GM19193 (cell line): Measurements from ENCODE around the gene SAMD5.

Experiments used
- POLR2A ChIP-seq: IDR thresholded peaks from 4 replicates; pipeline ENCODE4 v1.6.1; 2011; ENCODE audit not compliant: insufficient read depth, insufficient read length; ENCODE audit errors: extremely low read depth

The SAMD5 gene

DNA sequence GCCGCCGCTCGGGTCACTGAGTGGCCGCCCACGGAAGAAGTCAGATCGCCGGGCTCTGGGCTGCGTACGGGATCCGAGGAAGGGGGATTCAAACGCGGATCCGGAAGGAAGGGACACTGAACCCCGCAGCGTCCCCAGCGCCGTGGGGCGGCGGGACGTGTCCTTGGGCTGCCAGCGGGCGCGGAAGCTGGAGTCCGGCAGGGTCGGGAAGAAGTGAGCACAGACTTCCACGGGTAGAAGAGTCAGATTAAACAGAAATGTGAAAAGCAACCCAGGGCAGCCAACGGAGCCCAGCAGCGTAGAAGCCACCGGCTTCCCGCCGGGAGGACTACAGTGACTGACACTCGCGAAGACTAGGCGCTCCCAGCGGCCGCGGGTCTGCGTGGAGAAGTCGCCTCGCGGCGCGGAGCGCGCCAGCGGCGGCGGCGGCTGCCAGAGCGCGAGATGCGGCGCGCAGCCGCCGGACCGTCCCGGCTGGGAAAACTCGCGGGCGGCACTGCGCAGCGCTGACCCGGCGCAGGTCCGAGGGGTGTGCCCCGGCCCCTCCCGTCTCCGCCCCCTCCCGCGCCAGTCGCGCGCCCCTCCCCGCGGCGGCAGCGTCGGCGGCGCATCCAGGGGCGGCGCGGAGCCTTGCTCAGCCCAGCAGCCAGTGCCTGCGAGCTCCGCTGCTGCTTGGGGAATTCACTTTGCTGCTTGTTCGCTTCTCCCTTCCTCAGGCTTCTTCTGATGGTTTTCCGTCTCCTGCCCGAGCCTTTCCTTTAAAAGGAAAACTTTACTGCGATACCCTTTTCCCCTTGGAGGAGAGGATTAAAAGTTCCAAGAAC, at the start of gene SAMD5:
Gene SAMD5 (plus strand): TSS at position 649 of the 824 bp plus-strand sequence. CDS start 239 bp downstream, outside the sequence.
- TF ChIP-seq POLR2A: no peak

DNA sequence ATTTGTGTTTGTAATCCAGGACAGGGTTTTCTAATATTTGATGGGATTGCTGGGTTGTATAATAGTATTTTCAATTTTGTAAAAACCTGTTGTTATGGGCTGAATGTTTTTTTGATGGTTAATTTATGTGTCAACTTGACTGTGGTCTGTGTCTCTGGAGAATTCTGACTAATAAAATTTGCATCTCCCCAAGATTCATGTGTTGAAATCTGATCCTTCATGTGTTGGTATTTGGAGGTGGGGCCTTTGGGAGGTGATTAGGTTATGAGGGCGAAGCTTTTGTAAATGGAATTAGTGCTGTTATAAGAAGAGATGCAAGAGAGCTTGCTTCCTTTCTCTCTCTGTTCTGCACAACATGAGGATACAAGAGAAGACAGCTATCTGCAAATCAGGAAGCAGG, 48.7 kb upstream of the SAMD5 start:
- no peak for TF ChIP-seq POLR2A

DNA sequence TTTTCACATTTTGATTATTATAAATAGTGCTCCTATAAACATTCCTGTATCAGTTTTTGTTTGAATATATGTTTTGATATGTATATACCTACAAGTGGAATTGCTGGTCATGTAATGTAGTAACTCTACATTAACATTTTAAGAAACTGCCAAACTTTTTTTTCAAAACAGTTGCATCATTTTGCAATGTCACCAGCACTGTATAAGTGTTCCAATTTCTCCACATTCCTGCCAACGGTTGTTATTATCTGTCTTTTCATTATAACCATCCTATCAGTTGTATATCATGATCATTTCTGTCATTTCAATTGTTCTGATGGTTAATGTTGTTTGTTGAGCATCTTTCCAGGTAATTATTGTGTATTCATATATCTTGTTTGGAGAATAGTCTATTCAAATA, 44.8 kb upstream of the SAMD5 start:
- no peak for TF ChIP-seq POLR2A

DNA sequence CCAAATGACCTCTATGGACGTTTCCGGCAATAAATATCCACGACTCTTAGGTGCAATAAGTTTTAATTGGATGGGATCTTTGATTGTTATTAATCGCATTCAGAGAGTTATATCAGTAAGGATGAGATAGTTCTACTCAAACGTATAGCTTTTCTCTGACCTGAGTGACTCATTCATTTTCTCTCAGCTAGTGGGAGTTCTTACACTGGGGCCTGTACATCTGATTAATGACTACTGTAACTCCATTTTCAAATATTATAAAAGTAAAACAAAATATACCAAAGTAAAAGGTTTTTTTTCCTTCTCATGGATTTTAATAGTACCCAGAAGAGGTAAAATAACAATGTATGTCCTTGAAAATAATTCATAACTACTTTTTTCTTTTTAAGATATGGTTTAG, 41.1 kb upstream of the SAMD5 start:
- no peak for TF ChIP-seq POLR2A

DNA sequence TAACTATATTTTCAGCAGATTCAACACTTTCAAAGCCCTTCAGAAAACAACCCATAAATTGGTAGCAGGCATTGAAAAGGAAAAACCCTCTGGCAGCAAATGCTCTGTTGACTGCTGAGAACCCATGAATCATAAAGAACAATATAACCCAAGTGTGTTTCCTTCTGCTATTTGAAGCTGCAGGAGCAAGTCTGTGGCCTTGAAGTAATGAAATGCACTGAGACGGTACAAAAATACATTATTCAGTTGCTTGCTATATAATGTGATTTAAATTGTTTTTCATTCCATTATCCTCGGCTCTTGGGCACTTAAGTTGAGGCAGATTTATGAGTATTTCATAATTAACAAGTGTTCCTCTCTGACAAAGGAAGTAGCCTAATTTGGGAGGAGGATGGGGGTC, 40.6 kb upstream of the SAMD5 start:
- no peak for TF ChIP-seq POLR2A

DNA sequence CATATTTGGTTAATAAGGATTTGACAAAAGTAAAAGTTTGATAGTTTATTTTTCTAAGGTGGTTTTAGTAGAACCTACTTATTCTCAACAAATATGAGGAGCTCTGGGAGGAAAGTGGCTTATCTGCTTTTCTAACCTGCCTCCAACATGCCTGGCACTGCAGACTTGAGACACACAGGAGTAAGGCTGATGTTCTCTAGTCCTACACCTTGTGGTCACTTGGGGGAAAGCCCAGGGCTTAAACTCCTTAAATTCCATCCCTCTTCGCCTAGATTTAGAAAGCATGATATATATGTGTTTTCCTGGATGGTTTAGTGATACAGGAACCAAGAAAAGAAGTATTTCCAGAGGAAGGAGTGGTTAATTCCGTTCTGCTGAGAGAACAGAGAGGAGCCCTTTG, 39.9 kb upstream of the SAMD5 start:
- no peak for TF ChIP-seq POLR2A

DNA sequence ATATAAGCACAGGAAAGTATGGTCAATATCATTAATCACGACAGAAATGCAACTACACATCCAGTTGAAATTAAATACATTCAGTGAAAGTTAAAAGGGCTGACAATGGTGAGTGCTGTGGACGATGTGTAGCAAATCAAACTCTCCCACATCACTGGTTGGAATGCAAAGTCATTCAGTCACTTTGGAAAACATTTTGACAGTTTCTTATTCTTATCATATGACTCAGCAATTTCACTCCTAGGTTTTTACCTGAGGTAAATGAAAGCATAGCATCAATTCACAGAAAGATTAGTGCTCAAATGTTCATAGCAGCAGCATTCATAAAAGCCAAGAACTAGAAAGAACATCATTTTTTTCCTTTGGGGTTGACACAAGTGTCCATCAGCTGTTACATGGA, 28.6 kb upstream of the SAMD5 start:
- no peak for TF ChIP-seq POLR2A

DNA sequence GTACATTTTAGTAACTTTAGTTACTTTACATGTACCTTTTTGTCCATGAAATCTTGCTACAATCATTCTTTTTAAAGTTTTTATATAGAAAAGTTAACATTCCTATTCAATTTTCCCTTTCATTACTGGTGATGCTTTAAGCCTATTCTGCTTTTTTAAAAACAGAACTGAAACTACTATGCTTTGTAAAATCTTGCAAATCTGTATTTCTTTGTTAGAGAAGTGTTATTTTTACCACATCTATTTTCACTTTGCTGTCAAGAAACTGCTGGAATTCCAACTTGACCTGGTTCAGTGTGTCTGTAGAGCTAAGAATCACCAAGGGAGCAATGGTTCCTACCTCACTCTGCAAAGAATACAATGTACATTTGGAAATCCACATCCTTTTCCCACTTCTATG, 21.8 kb upstream of the SAMD5 start:
- no peak for TF ChIP-seq POLR2A

DNA sequence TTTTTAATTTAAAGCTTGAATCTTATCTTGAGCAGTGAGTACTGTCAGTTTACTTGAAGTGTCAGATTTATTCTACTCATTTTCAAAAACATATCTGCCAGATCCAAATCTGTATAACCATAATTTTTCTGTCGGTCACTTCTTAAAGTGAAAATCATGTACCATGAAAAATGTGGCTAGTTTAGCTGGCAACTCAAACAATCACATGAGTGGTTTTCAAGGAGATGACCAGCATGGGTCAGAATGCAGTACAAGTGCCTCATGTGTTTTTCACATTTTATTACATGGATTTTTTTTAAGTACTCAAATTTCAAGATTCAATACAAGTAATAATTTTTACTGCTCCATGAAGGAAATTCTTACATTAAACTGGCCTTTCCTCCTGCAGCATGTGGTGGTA, 11.0 kb upstream of the SAMD5 start:
- no peak for TF ChIP-seq POLR2A

DNA sequence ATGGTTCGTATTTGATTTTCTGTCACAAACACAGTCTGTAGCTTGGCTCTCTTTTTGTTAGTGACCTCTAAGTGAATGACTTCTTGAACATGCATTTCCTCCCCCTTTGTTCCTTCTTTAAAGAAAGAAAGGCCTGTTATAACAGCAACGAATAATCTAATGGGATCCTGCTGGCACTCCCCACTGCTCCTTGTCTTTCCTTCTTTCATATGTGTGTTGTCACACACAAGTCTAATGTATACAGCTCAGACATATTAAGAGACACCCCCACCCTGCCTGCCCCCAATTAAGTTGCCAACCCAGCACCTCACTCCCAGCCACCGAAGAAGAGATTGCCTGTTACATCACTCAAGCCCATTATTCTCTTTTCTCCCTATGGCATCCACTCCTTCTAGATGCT, 4.9 kb upstream of the SAMD5 start:
- TF ChIP-seq POLR2A: no peak

DNA sequence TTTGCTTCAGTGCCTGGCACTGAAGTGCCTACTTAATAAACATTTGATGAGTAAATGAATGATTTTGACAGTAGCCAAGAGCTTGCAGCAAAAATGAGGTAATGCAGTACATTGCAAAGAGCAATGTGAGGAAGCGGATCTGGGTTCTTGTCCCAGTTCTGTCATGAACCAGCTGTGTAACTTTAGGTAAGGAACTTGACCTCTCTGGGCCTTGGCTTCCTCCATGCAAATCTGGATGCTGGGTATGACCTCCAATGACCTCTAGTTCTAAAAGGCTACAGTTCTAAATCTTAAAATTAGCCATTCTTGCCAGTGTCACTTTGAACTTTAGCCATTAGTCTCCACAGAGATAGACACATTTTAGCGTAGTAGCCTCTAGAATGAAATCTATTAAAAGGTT, 3.6 kb upstream of the SAMD5 start:
- no peak for TF ChIP-seq POLR2A

DNA sequence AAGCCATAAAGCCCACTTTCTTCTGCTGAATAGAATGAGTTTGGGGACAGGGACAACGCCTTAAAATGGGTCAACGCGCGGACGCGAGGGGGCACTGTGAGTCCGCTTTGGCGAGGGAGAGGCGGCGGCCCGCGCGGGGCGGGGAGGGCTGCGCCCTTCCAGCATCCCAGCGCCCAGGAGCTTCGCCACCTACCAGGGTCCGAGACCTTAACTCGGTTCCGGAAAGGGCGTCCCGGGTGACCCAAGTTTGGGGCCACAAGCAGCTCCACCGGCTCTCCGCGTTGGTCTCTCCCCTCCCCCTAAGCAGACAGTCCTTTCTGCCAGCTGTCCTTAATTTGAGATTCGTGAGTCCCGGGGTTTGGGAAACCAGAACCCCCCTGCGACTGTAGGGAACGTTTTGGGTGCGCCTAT, 1.8 kb upstream of the SAMD5 start:
- no peak for TF ChIP-seq POLR2A

DNA sequence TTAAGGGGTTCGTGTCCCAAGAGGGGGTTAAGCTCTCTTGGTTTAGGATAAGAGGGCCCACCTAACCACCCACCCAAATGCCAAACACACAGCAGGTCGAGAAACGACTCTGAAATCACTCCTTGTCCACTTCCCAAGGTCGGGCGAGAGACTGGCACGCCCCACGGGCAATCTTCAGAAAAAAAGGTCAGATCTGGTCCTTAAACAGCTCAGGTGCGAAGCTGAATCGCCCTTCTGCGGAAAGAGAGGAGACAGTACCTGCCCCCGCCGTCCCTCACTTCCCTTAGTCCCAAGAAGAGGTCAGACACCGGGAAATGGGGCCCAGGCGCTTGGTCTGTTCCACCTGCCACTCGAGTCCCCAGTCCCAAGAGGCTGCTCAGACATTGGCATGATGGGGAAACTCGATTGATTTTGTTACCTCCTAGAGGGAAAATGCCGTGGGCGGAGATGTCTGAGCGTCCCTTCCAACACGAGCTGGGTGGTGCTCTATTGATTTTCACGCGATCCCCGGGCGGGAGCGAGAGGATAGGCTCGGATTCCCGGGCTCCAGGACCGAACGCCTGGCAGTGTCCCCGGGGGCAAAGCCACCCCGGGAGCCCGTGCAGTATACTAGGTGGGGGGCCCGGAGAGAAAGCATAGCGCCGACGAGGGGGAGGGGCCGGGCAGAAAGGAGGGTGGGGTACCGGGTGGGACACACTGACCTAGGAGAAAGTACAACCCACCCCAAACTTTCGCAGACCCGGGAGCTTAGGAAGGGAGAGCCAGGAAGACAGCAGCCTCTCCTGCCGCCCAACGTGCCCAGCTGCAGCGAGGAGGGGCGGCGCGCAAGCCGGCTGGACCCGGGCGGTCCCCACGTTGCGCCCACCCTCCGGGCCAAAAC, 1.1 kb upstream of the SAMD5 start:
- no peak for TF ChIP-seq POLR2A

DNA sequence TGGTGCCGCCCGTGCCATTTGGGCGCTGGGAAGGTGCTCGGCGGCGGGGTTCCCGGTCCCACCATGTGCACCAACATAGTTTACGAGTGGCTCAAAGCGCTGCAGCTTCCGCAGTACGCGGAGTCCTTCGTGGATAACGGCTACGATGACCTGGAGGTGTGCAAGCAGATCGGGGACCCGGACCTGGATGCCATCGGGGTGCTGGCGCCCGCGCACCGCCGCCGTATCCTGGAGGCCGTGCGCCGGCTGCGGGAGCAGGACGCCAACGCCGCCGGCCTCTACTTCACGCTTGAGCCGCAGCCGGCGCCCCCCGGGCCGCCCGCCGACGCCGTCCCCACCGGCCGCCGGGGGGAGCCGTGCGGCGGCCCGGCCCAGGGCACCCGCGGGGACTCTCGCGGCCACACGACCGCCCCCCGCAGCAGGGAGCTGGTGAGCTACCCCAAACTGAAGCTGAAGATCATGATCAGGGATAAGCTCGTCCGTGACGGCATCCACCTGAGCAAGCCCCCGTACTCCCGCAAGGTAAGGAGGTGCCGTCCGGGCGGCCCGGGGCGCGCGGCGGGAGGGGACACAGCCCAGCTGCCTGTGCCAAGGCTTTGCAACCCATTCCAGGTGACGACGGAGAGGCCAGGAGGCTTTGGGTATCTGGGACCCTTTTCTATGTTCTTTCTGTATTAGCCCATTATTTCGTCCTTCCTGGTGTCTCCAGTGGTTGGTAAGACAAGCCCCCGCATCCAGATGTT, 547 bp downstream of the SAMD5 start:
- TF ChIP-seq POLR2A: no peak

DNA sequence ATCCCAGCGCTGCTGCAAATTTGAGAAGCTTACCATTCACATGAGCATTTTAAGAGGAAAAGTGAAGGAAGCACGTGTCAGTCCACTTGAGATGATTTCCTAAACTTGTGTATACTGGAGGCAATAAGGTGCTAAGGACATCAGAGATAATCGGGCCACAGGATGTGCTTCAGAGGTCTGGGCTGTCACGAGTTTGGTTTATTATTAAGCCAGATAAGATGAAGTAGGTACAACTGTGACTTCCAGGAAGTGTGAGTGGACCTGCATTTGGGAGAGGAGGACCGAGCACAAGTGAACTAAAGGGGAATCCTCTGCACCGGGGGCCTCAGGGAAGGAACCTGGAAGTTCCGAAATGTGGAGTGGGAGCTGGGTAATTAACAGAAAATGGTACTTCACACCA, 1.4 kb downstream of the SAMD5 start:
- TF ChIP-seq POLR2A: no peak
